K562 (cell line): Measurements from ENCODE around the gene CLCC1. TPM values are rescaled to one million over a fixed set of nuclear protein-coding genes. Genes with fewer than 3 reads are reported as not detected.
A peak's percentile ranks its signal among the peaks of the same experiment; 100 is the strongest.

ENCODE experiments used
- BMI1 ChIP-seq: fragments of 150-350 bp; IDR thresholded peaks from 2 replicates; pipeline ENCODE4 v1.6.1; 2014; ENCODE audit warnings: low read length
- CBFB ChIP-seq: sonication (generic); formaldehyde crosslinking; IDR thresholded peaks from 2 replicates; pipeline ENCODE4 v1.4.0; 2020; ENCODE audit warnings: mild to moderate bottlenecking, missing genetic modification reagents
- CLOCK ChIP-seq: fragments of 250-450 bp; sonication (Bioruptor Pico); IDR thresholded peaks from 2 replicates; pipeline ENCODE4 v1.4.0; 2020; ENCODE audit warnings: mild to moderate bottlenecking, moderate library complexity, borderline replicate concordance
- DIDO1 ChIP-seq: fragments of 450-650 bp; IDR thresholded peaks from 2 replicates; pipeline ENCODE4 v1.6.1; 2016; ENCODE audit warnings: low read depth, missing biosample characterization, missing genetic modification characterization
- E2F4 ChIP-seq: sonication (generic); formaldehyde crosslinking; IDR thresholded peaks from 2 replicates; pipeline ENCODE4 v1.8.0; 2022; ENCODE audit warnings: mild to moderate bottlenecking, low read depth, missing genetic modification reagents
- ETS2 ChIP-seq: IDR thresholded peaks from 2 replicates; pipeline ENCODE4 v1.6.1; 2016; ENCODE audit warnings: borderline replicate concordance, missing genetic modification characterization, mild to moderate bottlenecking, moderate library complexity, missing compliant biosample characterization; ENCODE audit not compliant: poor library complexity, severe bottlenecking
- JUNB ChIP-seq: fragments of 450-650 bp; formaldehyde crosslinking; conservative IDR thresholded peaks from 2 replicates; pipeline ENCODE4 v1.4.0; 2020; ENCODE audit warnings: mild to moderate bottlenecking
- JUND ChIP-seq, 2 experiments: IDR thresholded peaks; 2 replicates in 1 of 2; 3 replicates in 1 of 2; pipeline ENCODE4 v1.6.1; 2011; ENCODE audit warnings: borderline replicate concordance in 2 of 2, low read depth in 2 of 2, low read length in 2 of 2, improper control_type of control experiment in 1 of 2, missing biosample characterization in 1 of 2, missing genetic modification characterization in 1 of 2, missing genetic modification reagents in 1 of 2
- MED1 ChIP-seq: sonication (generic); formaldehyde crosslinking; IDR thresholded peaks from 2 replicates; pipeline ENCODE4 v1.8.1; 2023; ENCODE audit warnings: missing genetic modification reagents, borderline replicate concordance
- MTA1 ChIP-seq: fragments of 450-650 bp; IDR thresholded peaks from 2 replicates; pipeline ENCODE4 v1.6.1; 2017; ENCODE audit warnings: borderline replicate concordance
- NBN ChIP-seq: fragments of 450-650 bp; IDR thresholded peaks from 2 replicates; pipeline ENCODE4 v1.6.1; 2016; ENCODE audit warnings: low read depth, mild to moderate bottlenecking
- NCOR1 ChIP-seq: fragments of 450-650 bp; IDR thresholded peaks from 2 replicates; pipeline ENCODE4 v1.6.1; 2016; ENCODE audit warnings: mild to moderate bottlenecking, moderate library complexity
- NFE2 ChIP-seq: IDR thresholded peaks from 2 replicates; pipeline ENCODE4 v1.6.1; 2014; ENCODE audit warnings: antibody characterized with exemption, low read depth
- NR4A1 ChIP-seq, 2 experiments: fragments of 250-450 bp in 1 of 2; fragments of 450-650 bp in 1 of 2; sonication (Bioruptor Pico) in 1 of 2; IDR thresholded peaks; 2 replicates each; pipeline versions ENCODE4 v1.4.0 to v1.6.1; 2016 to 2020; ENCODE audit warnings: mild to moderate bottlenecking in 2 of 2, missing compliant biosample characterization in 1 of 2, missing genetic modification characterization in 1 of 2, moderate library complexity in 1 of 2
- POLR3A ChIP-seq: IDR thresholded peaks from 2 replicates; pipeline ENCODE4 v1.6.1; 2011; ENCODE audit warnings: borderline replicate concordance, mild to moderate bottlenecking, moderate library complexity; ENCODE audit not compliant: insufficient read length, insufficient read depth; ENCODE audit errors: extremely low read depth
- POLR3G ChIP-seq: IDR thresholded peaks from 2 replicates; pipeline ENCODE4 v1.6.1; 2011; ENCODE audit not compliant: insufficient read length, insufficient replicate concordance; ENCODE audit errors: extremely low read depth
- RNF219 ChIP-seq: fragments of 250-450 bp; sonication (Bioruptor Pico); IDR thresholded peaks from 2 replicates; pipeline ENCODE4 v1.5.0; 2022; ENCODE audit warnings: mild to moderate bottlenecking
- SIN3B ChIP-seq: fragments of 450-650 bp; IDR thresholded peaks from 2 replicates; pipeline ENCODE4 v1.6.1; 2017; ENCODE audit warnings: low read depth, mild to moderate bottlenecking, moderate library complexity
- TAF15 ChIP-seq: fragments of 200-400 bp; formaldehyde crosslinking; IDR thresholded peaks from 2 replicates; pipeline ENCODE4 v1.6.1; 2017; ENCODE audit warnings: mild to moderate bottlenecking, low read depth, low read length, moderate library complexity
- TCFL5 ChIP-seq: fragments of 250-450 bp; sonication (Bioruptor Pico); conservative IDR thresholded peaks from 2 replicates; pipeline ENCODE4 v1.6.1; 2021; ENCODE audit warnings: mild to moderate bottlenecking, moderate library complexity, matching md5 sums
- ZFPM2 ChIP-seq: fragments of 250-450 bp; sonication (Bioruptor Pico); IDR thresholded peaks from 2 replicates; pipeline ENCODE4 v1.5.1; 2022; ENCODE audit warnings: mild to moderate bottlenecking
- ZNF140 ChIP-seq: fragments of 250-450 bp; sonication (Bioruptor Pico); IDR thresholded peaks from 2 replicates; pipeline ENCODE4 v1.8.0; 2021; ENCODE audit warnings: moderate library complexity, mild to moderate bottlenecking, inconsistent platforms
- polyA plus RNA-seq, 8 experiments: library from polyadenylated mRNA; depleted of rRNA in 4 of 8; stranded (reverse) in 5 of 8; unstranded in 3 of 8; fragments of >200 nt; fragmentation: Nextera tagmentation in 2 of 8; fragmentation: Illumina TruSeq in 1 of 8; extraction: Ambion mirVana in 2 of 8; extraction: Trizol in 1 of 8; gene quantifications; 2 replicates each; pipeline versions ENCODE4 v1.2.1 to v1.2.3, GENCODE V29; 2011 to 2014; ENCODE audit warnings: inconsistent platforms in 1 of 8, missing spikeins in 1 of 8
- total RNA-seq, 7 experiments: library from RNA; depleted of rRNA in 6 of 7; stranded (reverse); fragments of >200 nt in 6 of 7; fragmentation: Illumina TruSeq in 2 of 7; extraction: Trizol in 2 of 7; gene quantifications; 2 replicates each; pipeline versions ENCODE4 v1.2.1 to v1.2.3, GENCODE V29; 2011 to 2021; ENCODE audit warnings: low replicate concordance in 1 of 7

Gene CLCC1
- total and polyA plus RNA-seq, 9 of the 15 experiments (the other 6 are each of a cell fraction or from before 2014, with no cell fraction given): 28.8 to 63.4 (median 40.4) TPM

- TF ChIP-seq RNF219 (CRISPR knock-in tag) (no peak), JUND (IDR thresholded peaks at IDR 0.05; ENCODE audit: borderline replicate concordance, low read depth, low read length) (peak; percentile 81), JUND (tag; IDR thresholded peaks at IDR 0.05; ENCODE audit: borderline replicate concordance, low read depth, low read length) (peak; percentile 57; the same call in 1 of the 3 replicates), CBFB (CRISPR knock-in tag) (0 out of 2 replicates have a peak, but pooled peaks have one; percentile 31), ETS2 (peak; percentile 57), POLR3A (no peak), JUNB (no peak), NR4A1 (CRISPR knock-in tag; IDR thresholded peaks at IDR 0.05) (0 out of 2 replicates have a peak, but pooled peaks have one; percentile 81), NR4A1 (tag; IDR thresholded peaks at IDR 0.05) (0 out of 2 replicates have a peak, but pooled peaks have one; percentile 50), SIN3B (peak; percentile 52; the same call in 1 of the 2 replicates), POLR3G (no peak), DIDO1 (no peak), NBN (0 out of 2 replicates have a peak, but pooled peaks have one; percentile 11), MTA1 (no peak), CLOCK (CRISPR knock-in tag) (no peak), NCOR1 (no peak), BMI1 (no peak), TCFL5 (CRISPR knock-in tag) (no peak), ZFPM2 (CRISPR knock-in tag) (no peak), E2F4 (no peak), ZNF140 (CRISPR knock-in tag) (no peak), TAF15 (no peak), MED1 (CRISPR knock-in tag) (0 out of 2 replicates have a peak, but pooled peaks have one; percentile 71), NFE2 (no peak; the same call in 1 of the 2 replicates)
Measured at GRCh38 chr1:108963052-108963686, at the start of gene CLCC1 (continued).
